DMS114 treated with DMSO at 0.1 percent for 48 hours (cell line): ENCODE data around the gene TAS1R3.

Source experiments
- DNase-seq: peaks from one replicate; lab custom pipeline; 2025; ENCODE audit not compliant: unreplicated experiment; lab: John Stamatoyannopoulos, UW

TAS1R3 gene

GRCh38 chr1:1335792-1336248, 4.7 kb downstream of the TAS1R3 start:
- no peak for DNase-seq

DNA sequence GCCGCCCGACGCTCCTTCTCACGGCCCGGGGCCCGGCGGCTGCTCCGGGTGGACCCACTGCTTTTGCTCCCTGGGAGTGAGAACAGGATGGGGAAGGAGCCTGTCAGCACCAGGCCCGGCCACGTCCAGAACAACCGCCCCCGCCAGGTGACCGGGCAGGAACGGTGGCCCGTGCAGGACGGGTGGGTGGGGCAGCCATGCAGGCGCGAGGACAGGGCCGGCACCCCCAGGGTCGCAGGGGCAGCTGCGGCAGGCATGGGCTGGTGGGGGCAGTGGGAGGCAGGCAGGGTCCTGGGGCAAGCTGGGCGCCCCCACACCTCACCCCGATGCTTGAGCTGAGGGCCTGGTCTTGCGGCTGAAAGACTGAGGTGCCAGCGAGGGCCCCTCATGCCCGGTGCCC, 5.4 kb downstream of the TAS1R3 start:
- DNase-seq = no peak

DNA sequence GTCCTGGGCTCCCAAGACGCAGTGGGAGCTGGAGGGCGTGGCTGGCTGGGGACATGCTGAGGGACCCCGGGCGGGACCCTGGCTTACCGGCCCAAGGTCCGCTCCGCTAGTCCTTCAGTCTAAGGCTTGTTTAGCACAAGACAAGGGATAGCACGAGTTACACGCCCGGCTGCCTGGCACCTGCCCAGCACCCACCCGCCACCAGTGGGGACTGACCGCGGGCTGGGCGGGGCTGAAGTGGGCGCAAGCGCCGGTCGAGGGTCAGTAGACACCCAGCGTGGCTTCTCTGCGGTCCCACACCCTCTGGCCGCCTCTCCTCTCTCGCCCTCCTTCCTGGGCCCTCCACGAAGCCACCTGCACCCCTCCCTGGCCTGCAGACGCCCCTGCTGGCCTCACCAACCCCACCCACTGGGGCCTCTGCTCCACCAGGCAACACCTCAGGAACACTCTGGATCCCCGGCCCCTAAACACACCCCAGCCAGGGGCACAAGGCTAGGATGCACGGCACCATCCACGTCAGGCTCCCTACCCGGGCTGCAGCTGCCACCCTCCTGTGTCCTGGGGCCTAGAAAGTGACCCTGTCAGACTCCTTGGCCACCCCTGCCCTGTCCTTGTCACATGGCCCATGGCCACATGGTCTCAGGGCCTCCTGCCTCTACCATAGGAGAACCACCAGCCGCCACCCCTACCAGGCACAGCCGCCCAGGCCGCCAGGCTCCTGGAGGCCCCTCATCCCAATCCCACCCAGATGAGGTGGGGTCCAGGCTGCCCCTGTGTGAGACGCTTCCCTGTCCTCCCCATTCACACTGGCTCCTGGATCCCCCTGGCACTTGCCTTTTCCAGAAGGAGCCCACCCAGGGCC, 6.1 kb downstream of the TAS1R3 start:
- no peak for DNase-seq

DNA sequence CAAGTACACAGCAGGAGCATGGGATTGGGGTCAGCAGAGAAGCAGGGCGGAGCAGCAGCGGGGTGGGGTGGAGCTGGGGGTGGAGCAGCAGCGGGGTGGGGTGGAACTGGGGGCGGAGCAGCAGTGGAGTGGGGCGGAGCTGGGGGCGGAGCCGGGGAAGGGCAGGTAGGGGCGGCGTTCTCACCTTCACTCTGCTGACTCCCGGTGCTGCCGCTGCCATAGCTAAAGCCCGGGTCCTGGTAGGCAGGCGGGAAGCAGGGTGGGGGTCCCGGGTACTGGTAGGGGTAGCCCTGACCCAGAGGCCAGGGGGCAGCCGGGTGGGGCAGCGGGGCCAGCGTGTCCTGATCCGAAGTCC, 6.7 kb downstream of the TAS1R3 start:
- no peak for DNase-seq

DNA sequence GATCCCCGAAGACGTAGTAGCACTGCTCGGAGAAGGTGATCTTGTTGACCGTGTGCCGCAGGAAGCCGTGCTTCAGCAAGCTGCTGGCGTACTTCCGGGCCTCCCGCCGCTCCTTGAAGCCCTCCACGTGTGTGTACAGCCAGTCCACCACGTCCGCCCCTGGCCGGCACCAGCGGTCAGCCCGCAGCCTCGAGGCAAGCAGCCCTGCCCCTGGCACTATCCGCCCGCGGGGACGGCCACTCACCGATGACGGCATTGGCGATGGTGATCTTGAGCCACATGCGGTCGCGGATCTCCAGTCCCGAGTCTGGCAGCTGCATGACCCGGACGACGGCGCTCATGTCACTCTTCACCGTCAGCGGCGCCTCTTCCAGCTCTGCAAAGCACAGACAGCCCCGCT, 7.2 kb downstream of the TAS1R3 start:
- DNase-seq = no peak

GRCh38 chr1:1340185-1340584, 9.1 kb downstream of the TAS1R3 start:
- DNase-seq = no peak

DNA sequence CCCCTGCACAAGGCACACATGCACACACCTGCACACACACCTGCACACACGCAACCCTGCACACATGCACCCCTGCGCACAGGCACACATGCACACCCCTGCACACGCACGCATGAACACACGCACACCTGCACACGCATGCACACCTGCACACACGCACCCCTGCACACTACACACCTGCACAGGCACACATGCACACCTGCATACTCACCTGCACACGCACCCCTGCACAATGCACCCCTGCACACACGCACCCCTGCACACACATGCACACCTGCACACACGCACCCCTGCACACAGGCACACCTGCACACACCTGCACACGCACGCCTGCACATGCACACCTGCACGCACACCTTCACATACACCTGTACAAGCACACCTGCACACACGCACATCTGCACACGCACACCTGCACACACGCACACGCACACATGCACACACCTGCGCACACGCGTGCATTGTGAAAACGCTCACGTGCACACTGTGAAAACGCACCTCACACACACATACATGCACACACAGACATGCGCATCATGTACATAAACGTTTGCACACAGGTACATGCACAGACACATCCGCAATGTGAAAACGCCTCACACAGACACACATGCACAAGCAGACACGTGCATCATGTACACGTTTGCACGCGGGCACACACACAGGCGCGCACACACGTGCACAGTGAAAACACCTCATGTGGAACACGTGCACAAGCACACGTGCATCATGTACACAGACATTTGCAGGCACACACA, 9.9 kb downstream of the TAS1R3 start:
- DNase-seq = no peak

DNA sequence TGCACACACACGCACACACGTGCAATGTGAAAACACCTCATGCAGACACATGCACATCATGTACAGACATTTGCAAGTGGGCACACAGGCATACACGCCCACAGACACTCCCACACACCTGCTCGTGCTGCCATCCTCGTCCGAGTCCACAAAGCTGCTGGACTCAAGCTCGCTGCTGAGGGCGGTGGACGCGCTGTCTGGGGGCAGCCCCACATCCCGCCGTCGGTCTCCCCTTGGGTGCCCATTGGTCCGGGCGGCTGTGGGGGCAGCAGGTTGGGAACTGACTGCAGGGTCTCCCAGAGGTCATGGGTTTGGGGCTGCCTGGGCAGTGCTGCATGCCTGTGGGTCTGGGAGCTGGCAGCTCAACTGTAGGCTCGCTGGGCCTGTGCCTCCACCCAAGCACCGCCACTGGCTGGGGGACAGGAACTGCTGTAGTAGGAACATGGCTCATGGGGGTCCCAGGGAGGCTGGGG, 10.5 kb downstream of the TAS1R3 start:
- DNase-seq = no peak

DNA sequence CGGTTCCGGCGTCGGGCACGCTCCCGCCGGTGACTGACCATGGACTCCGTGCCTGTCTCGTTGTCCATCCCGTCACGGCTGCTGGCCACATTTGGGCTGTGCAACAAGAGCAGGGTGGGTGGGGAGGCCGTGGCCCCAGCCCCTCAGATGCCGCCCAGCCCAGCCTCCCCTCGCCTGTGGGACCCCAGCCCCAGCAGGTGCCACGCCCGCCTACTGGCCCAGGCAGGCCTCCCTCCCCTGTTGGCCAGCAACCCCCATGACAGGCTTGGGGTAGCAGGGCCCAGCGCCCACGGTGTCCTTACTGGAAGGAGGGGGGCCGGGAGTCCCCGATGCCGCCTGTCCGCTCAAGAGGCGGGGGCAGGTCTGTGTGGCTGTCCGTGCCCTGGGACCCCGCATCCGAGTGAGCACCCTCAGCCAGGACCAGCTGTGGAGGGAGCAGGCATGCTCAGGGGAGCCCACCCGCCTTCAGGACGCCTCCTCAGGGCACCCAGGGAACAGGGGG, 11.0 kb downstream of the TAS1R3 start:
- no peak for DNase-seq

- no peak for DNase-seq
Measured at GRCh38 chr1:1342584-1343115, 11.6 kb downstream of the TAS1R3 start.

GRCh38 chr1:1343811-1344421, 12.8 kb downstream of the TAS1R3 start:
- DNase-seq = no peak

- DNase-seq = no peak
Measured at GRCh38 chr1:1344655-1345361, 13.7 kb downstream of the TAS1R3 start.

- no peak for DNase-seq
Measured at GRCh38 chr1:1345384-1345783, 14.3 kb downstream of the TAS1R3 start.

DNA sequence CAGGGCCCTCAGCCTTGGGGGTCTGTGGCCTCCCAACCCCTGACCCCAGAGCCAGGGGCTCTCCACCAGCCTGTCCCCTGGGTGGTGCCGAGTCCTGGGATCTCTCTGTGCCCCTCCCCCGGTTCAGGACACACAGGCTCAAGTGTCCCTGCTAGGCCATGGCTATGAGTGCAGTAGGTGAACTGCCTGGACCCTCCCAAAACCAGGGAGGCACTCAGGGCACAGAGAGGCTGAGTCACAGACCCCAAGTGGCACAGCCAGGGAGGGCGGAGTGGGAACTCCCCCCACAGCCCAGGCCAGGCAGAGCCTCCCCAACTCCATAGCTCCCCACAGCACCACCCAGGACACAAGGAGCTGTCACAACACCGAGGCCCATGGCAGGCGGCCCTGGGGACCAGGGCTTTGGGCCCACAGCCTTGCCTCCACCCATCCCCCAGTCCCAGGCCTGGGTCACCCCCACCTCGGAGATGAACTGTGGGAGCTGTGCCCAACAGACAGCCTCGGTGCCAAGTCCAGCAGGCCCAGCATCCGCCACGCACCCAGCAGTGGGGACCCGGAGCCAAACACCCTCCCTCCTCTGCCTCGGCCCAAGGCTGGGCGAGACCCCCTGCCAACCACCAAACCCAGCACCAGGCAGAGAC, 14.9 kb downstream of the TAS1R3 start:
- no peak for DNase-seq

DNA sequence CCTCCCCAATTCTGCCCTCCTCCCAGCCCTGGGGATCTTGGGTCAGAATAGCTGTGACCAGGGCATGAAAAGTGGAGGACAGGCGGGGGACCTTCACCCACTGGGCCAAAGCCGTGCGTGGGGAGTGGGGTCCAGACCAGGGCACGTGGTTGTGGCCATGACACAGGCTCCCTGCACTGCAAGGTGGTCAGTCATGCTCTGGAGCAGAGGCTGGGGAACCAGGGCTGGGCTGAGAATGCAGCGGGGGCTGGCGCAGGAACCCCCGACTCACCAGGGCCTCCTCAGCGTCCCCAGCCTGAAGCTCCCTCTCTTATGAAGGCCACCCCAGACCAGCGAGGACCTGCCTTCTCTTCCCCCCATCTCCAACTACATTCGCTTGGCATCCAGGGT, 15.4 kb downstream of the TAS1R3 start:
- DNase-seq = no peak

- no peak for DNase-seq
Measured at GRCh38 chr1:1347026-1347595, 16.0 kb downstream of the TAS1R3 start.

DNA sequence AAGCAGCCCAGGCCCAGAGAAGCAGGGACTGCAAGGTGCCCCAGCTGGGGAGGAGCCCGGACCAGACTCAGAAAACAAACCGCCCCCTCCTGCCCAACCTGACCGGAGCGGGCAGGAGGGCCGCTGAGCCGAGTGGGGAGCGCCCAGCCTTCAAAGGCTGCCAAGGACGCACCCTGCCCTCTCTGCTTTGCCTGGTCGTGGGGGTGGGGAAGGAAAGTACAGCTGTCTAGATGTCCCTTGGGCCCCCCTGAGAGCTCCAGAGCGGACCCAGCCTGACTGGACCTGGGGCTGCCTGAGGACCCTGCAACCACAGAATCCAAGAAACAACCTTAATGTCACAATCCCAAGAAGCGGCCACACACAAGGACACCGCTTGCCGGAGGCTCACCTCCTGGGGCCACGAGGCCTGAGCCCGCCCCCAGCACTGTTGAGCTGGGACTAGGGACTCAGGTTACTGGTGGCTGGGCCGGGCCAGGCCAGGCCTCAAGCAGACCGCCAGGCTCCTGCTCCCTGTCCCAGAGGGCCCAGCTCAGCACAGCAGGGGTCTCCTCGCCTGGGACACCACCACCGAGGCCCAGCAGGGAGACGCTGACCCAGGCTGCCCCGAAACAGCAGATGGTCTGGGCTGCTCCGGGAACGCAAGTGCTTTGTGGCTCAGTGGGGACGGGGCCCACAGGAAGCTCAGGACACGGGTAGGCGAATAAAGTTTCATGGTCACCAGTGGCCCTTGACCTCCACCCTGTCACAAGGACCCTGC, 16.8 kb downstream of the TAS1R3 start:
- DNase-seq = no peak

DNA sequence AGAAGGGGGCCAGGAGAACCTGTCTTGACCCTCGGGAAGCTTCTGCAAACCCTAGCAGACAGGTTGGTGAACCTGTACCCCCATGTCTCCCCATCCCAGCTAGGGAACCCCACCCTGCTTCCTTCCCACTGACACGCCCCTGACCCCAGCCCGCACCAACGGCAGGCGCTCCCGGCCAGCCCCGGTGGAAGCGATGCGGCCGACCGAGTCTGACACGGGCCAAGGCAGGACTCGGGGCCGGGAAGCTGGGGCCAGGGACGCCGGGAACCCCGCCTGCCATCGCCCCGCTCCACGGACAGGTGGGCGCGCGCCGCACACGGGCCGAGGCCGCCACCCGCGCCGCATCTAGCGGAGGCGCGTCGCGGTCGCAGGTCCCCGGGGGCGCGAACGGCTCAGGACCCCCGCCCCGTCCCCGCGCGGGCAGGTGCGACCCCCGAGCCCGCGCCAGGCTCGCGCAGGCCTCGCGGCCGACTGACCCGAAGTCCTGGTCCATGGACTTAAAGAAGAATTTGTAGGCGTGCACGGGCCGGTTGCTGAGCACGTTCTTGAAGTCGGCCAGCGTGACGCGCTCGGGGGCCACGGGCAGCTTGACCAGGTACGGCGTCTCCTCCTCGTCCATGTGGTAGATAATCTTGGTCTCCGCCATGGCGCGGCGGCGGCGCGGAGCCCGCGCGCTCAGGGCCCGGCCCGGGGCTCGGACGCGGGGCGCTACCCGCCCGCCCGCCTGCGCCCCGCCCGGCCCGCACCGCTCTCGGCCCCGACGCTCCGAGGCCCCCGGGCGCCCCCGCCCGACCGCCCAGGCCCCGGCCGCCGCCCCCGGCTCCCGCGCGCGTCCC, 17.6 kb downstream of the TAS1R3 start:
- no peak for DNase-seq
